Left lung (tissue), 10 donors: Measurements from ENCODE around the gene AMD1. TPM values are rescaled to one million over a fixed set of nuclear protein-coding genes. Genes with fewer than 3 reads are reported as not detected.
A peak's percentile ranks its signal among the peaks of the same experiment; 100 is the strongest.

Experiments used
- ATAC-seq: fragments of 200-7000 bp; cut with Tn5 transposase; one replicate; pipeline ENCODE4 v1.9.1; 2020; ENCODE audit warnings: moderate library complexity
- DNase-seq, 4 donors: peaks; one replicate each; pipeline ENCODE4 v3.0.0-alpha.2; 2013 to 2020
- H3K27ac ChIP-seq, 2 donors: fragments of 200-600 bp; sonication (generic) in 1 of 2; one replicate each; pipeline versions ENCODE4 v1.5.0 to v1.8.0; 2020 to 2021
- H3K27me3 ChIP-seq, 2 donors: fragments of 200-600 bp; sonication (generic) in 1 of 2; one replicate each; pipeline versions ENCODE4 v1.5.0 to v1.8.0; 2020 to 2021
- H3K36me3 ChIP-seq, 2 donors: fragments of 200-600 bp; sonication (generic) in 1 of 2; one replicate each; pipeline versions ENCODE4 v1.5.0 to v1.8.0; 2020 to 2021
- H3K4me1 ChIP-seq, 2 donors: fragments of 200-600 bp; one replicate each; pipeline ENCODE4 v1.8.0; 2021
- H3K4me3 ChIP-seq, 2 donors: fragments of 200-600 bp; sonication (generic) in 1 of 2; one replicate each; pipeline versions ENCODE4 v1.5.0 to v1.8.0; 2020 to 2021; ENCODE audit warnings: mild to moderate bottlenecking in 1 of 2
- H3K9me3 ChIP-seq, 2 donors: fragments of 200-600 bp; sonication (generic) in 1 of 2; one replicate each; pipeline versions ENCODE4 v1.5.0 to v1.8.0; 2020 to 2021
- CTCF ChIP-seq, 2 donors: fragments of 200-600 bp; sonication (generic) in 1 of 2; IDR thresholded peaks; one replicate each; pipeline versions ENCODE4 v1.5.0 to v1.8.0; 2021; ENCODE audit warnings: antibody characterized with exemption in 2 of 2
- intact Hi-C, 2 donors: fragments of 100-400 bp; cut with DNase I; formaldehyde crosslinking; loops; one replicate each; pipeline versions ENCODE4 v1.11.2 to v1.14.2; 2022
- polyA plus RNA-seq, 6 donors: library from polyadenylated mRNA; unstranded; fragments of 120-200 nt; gene quantifications; one replicate each; pipeline ENCODE4 v1.2.1, GENCODE V29; 2013; ENCODE audit not compliant: insufficient read length in 6 of 6
- total RNA-seq, 2 donors: library from RNA; stranded (reverse); fragmentation: NEBNext Ultra II Directional; extraction: Animal tissue kit (Norgen Biotek cat#: 25700); gene quantifications; one replicate each; pipeline ENCODE4 v1.2.1, GENCODE V29; 2021
- donor health status: DM: no; HTN: yes; CAD: no.
- donor health status: DM: no; HTN: no; CAD: no.

AMD1 gene
- total and polyA plus RNA-seq, 8 donors: 45.4 to 99.9 (median 58.7) TPM

GRCh38 chr6:110881546-110882273 is 7.1 kb downstream of the AMD1 start:
- intact Hi-C loops: no loop called here
- no peaks in the 10 kb centered on the region for H3K36me3 ChIP-seq
- no peak overlapping the region for H3K4me3 ChIP-seq
- no peak for ATAC-seq
- no peaks in the 10 kb centered on the region for H3K27me3 ChIP-seq
- peaks cover 22 to 94% of the 10 kb centered on the region in 2 donors for H3K4me1 ChIP-seq
- no peaks in the 10 kb centered on the region for H3K9me3 ChIP-seq
- DNase-seq: no peak
- no peak overlapping the region for H3K27ac ChIP-seq
- TF ChIP-seq CTCF (IDR thresholded peaks at IDR 0.05): no peak

GRCh38 chr6:110882274-110882619 is 7.7 kb downstream of the AMD1 start:
- DNase-seq (no peak), ATAC-seq (no peak)
- no peaks in the 10 kb centered on the region for H3K36me3 ChIP-seq
- no peaks in the 10 kb centered on the region for H3K27me3 ChIP-seq
- no peaks in the 10 kb centered on the region for H3K9me3 ChIP-seq
- no peak overlapping the region for H3K27ac ChIP-seq
- no peak overlapping the region for H3K4me3 ChIP-seq
- intact Hi-C loops: no loop called here
- peaks cover 22 to 90% of the 10 kb centered on the region in 2 donors for H3K4me1 ChIP-seq
- TF ChIP-seq CTCF (IDR thresholded peaks at IDR 0.05): no peak

- Histone ChIP-seq H3K27me3 (no peaks in the 10 kb centered on the region), H3K36me3 (peaks cover 0 to 5% of the 10 kb centered on the region in 2 donors), H3K4me3 (no peak overlapping the region), H3K27ac (peak overlapping the region in 1 of 2 donors; percentile 30), H3K9me3 (no peaks in the 10 kb centered on the region), H3K4me1 (peaks cover 22 to 84% of the 10 kb centered on the region in 2 donors)
- ATAC-seq (no peak), DNase-seq (no peak)
- TF ChIP-seq CTCF (IDR thresholded peaks at IDR 0.05): no peak
- intact Hi-C loops: no loop called here
These were observed 8.4 kb downstream of the AMD1 start for GRCh38 chr6:110882824-110883554.

GRCh38 chr6:110884321-110884720 is 9.7 kb downstream of the AMD1 start:
- Histone ChIP-seq H3K27me3 (no peaks in the 10 kb centered on the region), H3K4me3 (no peak overlapping the region), H3K9me3 (no peaks in the 10 kb centered on the region), H3K36me3 (peaks cover 0 to 14% of the 10 kb centered on the region in 2 donors), H3K27ac (no peak overlapping the region), H3K4me1 (peaks cover 15 to 84% of the 10 kb centered on the region in 2 donors)
- DNase-seq (no peak), ATAC-seq (no peak)
- intact Hi-C loops: no loop called here
- no peak for TF ChIP-seq CTCF (IDR thresholded peaks at IDR 0.05)

GRCh38 chr6:110885526-110885925 is 10.9 kb downstream of the AMD1 start:
- no peak for ATAC-seq
- no peak for TF ChIP-seq CTCF (IDR thresholded peaks at IDR 0.05)
- Histone ChIP-seq H3K4me3 (no peak overlapping the region), H3K27me3 (no peaks in the 10 kb centered on the region), H3K27ac (no peak overlapping the region), H3K36me3 (peaks cover 0 to 27% of the 10 kb centered on the region in 2 donors), H3K9me3 (no peaks in the 10 kb centered on the region), H3K4me1 (peaks cover 15 to 72% of the 10 kb centered on the region in 2 donors)
- no peak for DNase-seq
- intact Hi-C loops: no loop called here
